ENCODE results near the gene AAMP.

The AAMP gene

DNA sequence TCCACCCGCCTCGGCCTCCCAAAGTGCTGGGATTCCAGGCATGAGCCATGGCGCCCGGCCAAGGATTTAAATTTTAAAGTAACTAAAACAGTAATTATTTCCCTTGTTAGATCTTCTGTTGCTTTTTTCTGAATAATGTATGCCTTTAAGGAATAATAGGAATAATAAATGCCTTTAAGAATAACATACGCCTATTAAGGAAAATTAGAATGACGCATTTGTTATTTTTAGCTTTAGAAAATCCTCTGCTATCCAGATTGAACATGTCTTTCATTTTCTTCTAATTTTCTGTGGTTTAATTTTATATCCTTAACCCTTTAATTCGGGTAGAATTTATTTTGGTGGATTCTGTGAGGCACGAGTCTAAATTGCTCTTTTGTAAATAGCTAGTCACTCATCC lies 45.5 kb upstream of the AAMP start:
- TF ChIP-seq SIN3A (IDR thresholded peaks at IDR 0.05; ENCODE audit: borderline replicate concordance, insufficient read depth, low read length) = no peak
- TF ChIP-seq FOXP2 (optimal IDR thresholded peaks at IDR 0.05; ENCODE audit: borderline replicate concordance, extremely low read depth, extremely low read length, insufficient read depth) = no peak
- TF ChIP-seq POLR2AphosphoS5 (IDR thresholded peaks at IDR 0.05; ENCODE audit: low read depth, low read length) = no peak
- TF ChIP-seq, protein P1, sequence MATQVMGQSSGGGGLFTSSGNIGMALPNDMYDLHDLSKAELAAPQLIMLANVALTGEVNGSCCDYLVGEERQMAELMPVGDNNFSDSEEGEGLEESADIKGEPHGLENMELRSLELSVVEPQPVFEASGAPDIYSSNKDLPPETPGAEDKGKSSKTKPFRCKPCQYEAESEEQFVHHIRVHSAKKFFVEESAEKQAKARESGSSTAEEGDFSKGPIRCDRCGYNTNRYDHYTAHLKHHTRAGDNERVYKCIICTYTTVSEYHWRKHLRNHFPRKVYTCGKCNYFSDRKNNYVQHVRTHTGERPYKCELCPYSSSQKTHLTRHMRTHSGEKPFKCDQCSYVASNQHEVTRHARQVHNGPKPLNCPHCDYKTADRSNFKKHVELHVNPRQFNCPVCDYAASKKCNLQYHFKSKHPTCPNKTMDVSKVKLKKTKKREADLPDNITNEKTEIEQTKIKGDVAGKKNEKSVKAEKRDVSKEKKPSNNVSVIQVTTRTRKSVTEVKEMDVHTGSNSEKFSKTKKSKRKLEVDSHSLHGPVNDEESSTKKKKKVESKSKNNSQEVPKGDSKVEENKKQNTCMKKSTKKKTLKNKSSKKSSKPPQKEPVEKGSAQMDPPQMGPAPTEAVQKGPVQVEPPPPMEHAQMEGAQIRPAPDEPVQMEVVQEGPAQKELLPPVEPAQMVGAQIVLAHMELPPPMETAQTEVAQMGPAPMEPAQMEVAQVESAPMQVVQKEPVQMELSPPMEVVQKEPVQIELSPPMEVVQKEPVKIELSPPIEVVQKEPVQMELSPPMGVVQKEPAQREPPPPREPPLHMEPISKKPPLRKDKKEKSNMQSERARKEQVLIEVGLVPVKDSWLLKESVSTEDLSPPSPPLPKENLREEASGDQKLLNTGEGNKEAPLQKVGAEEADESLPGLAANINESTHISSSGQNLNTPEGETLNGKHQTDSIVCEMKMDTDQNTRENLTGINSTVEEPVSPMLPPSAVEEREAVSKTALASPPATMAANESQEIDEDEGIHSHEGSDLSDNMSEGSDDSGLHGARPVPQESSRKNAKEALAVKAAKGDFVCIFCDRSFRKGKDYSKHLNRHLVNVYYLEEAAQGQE (IDR thresholded peaks at IDR 0.05; ENCODE audit: insufficient read depth in 1 of 2, low read depth in 2 of 2, low read length in 2 of 2) = no peak
- no peak for TF ChIP-seq TAF1 (IDR thresholded peaks at IDR 0.05; ENCODE audit: borderline replicate concordance, insufficient read depth, low read length)

- TF ChIP-seq FOXP2 (optimal IDR thresholded peaks at IDR 0.05; ENCODE audit: borderline replicate concordance, extremely low read depth, extremely low read length, insufficient read depth) (no peak), SIN3A (IDR thresholded peaks at IDR 0.05; ENCODE audit: borderline replicate concordance, insufficient read depth, low read length) (no peak), TAF1 (IDR thresholded peaks at IDR 0.05; ENCODE audit: borderline replicate concordance, insufficient read depth, low read length) (no peak)
- TF ChIP-seq, protein P1 (IDR thresholded peaks at IDR 0.05; ENCODE audit: insufficient read depth in 1 of 2, low read depth in 2 of 2, low read length in 2 of 2) = no peak
These were observed 43.4 kb upstream of the AAMP start for GRCh38 chr2:218313356-218313755.

- no peak for TF ChIP-seq SIN3A (IDR thresholded peaks at IDR 0.05; ENCODE audit: borderline replicate concordance, insufficient read depth, low read length)
- no peak for TF ChIP-seq TAF1 (IDR thresholded peaks at IDR 0.05; ENCODE audit: borderline replicate concordance, insufficient read depth, low read length)
- TF ChIP-seq POLR2AphosphoS5 (IDR thresholded peaks at IDR 0.05; ENCODE audit: low read depth, low read length) = no peak
- TF ChIP-seq, protein P1 (IDR thresholded peaks at IDR 0.05; ENCODE audit: insufficient read depth in 1 of 2, low read depth in 2 of 2, low read length in 2 of 2) = no peak
- no peak for TF ChIP-seq FOXP2 (optimal IDR thresholded peaks at IDR 0.05; ENCODE audit: borderline replicate concordance, extremely low read depth, extremely low read length, insufficient read depth)
These were observed 42.4 kb upstream of the AAMP start for GRCh38 chr2:218312267-218312756.

- TF ChIP-seq, protein P1 (IDR thresholded peaks at IDR 0.05; ENCODE audit: insufficient read depth in 1 of 2, low read depth in 2 of 2, low read length in 2 of 2) = no peak
- no peak for TF ChIP-seq TAF1 (IDR thresholded peaks at IDR 0.05; ENCODE audit: borderline replicate concordance, insufficient read depth, low read length)
- no peak for TF ChIP-seq POLR2AphosphoS5 (IDR thresholded peaks at IDR 0.05; ENCODE audit: low read depth, low read length)
- no peak for TF ChIP-seq SIN3A (IDR thresholded peaks at IDR 0.05; ENCODE audit: borderline replicate concordance, insufficient read depth, low read length)
- TF ChIP-seq FOXP2 (optimal IDR thresholded peaks at IDR 0.05; ENCODE audit: borderline replicate concordance, extremely low read depth, extremely low read length, insufficient read depth) = no peak
These were observed 41.1 kb upstream of the AAMP start for GRCh38 chr2:218310853-218311540.

Measured in PFSK-1 (cell line).